K562 (cell line): ENCODE measurements around the gene AQP11. TPM values are rescaled to one million over a fixed set of nuclear protein-coding genes. Genes with fewer than 3 reads are reported as not detected.

Source experiments
- ATAC-seq: fragments of 200-7000 bp; cut with Tn5 transposase; 3 replicates; pipeline ENCODE4 v1.9.1; 2020; ENCODE audit warnings: moderate library complexity
- BruUV-seq: library from RNA; stranded (reverse); fragments of 400-500 nt; replicated peaks from 2 replicates; lab custom pipeline; 2021; lab: Mats Ljungman, UMichigan
- CTCF ChIA-PET: fragments of 300-600 bp; formaldehyde crosslinking; extraction: SDS; loops from one replicate; lab custom pipeline; 2021; ENCODE audit warnings: low intra/inter-chr PET ratio; lab: Yijun Ruan, JAX
- POLR2A ChIA-PET: fragments of 300-600, 350-650 bp; sonication (Branson Sonifier 250); formaldehyde crosslinking; extraction: SDS; loops from one replicate; lab custom pipeline; 2021; ENCODE audit warnings: antibody characterized with exemption, inconsistent platforms; lab: Yijun Ruan, JAX
- DNase-seq, 4 experiments: peaks; one replicate each; pipeline versions ENCODE4 v3.0.0 to v3.0.0-alpha.2; 2011 to 2018; ENCODE audit warnings: low spot score in 3 of 4, mixed read lengths in 3 of 4; ENCODE audit errors: extremely low read depth in 1 of 4
- FAIRE-seq: peaks from 2 replicates; lab custom pipeline; 2011; peaks lifted over from hg19 to GRCh38; lab: Jason Lieb, UNC
- H2AFZ ChIP-seq: 2 replicates; pipeline ENCODE4 v1.6.0; 2011; ENCODE audit warnings: low read depth, low read length, control low read depth, inconsistent platforms
- H3K27ac ChIP-seq: fragments of 200-600 bp; 3 replicates; pipeline ENCODE4 v1.8.0; 2011; ENCODE audit warnings: low read depth, mild to moderate bottlenecking, control low read depth, inconsistent platforms, low read length, moderate library complexity, mixed read lengths; ENCODE audit errors: extremely low read depth
- H3K27me3 ChIP-seq, 2 experiments: fragments of 300-600 bp in 1 of 2; 2 replicates in 1 of 2; 3 replicates in 1 of 2; pipeline versions ENCODE4 v1.6.0 to v1.8.0; 2011; ENCODE audit warnings: inconsistent platforms in 2 of 2, low read length in 2 of 2, mild to moderate bottlenecking in 1 of 2, mixed read lengths in 1 of 2, moderate library complexity in 1 of 2; ENCODE audit not compliant: control insufficient read depth in 2 of 2, insufficient read depth in 2 of 2
- H3K36me3 ChIP-seq: fragments of 300-600 bp; 3 replicates; pipeline ENCODE4 v1.8.0; 2011; ENCODE audit warnings: mild to moderate bottlenecking, low read length, inconsistent platforms; ENCODE audit not compliant: control insufficient read depth, insufficient read depth
- H3K4me1 ChIP-seq, 2 experiments: fragments of 200-600 bp in 1 of 2; replicated peaks in 1 of 2; 2 replicates in 1 of 2; 3 replicates in 1 of 2; pipeline versions ENCODE4 v1.5.1 to v1.8.0; 2011; ENCODE audit warnings: inconsistent platforms in 2 of 2, low read length in 2 of 2, mild to moderate bottlenecking in 1 of 2, mixed read lengths in 1 of 2, moderate library complexity in 1 of 2; ENCODE audit not compliant: control insufficient read depth in 2 of 2, insufficient read depth in 2 of 2
- H3K4me2 ChIP-seq: 2 replicates; pipeline ENCODE4 v1.6.1; 2011; ENCODE audit warnings: low read length, control low read depth, inconsistent platforms, mixed read lengths; ENCODE audit not compliant: insufficient read depth
- H3K4me3 ChIP-seq: fragments of 200-600 bp; sonication (generic), shearing (Covaris generic); 2 replicates; pipeline ENCODE4 v1.5.1; 2016; ENCODE audit warnings: control low read depth, inconsistent platforms
- H3K79me2 ChIP-seq: fragments of 200-600 bp; 3 replicates; pipeline ENCODE4 v1.8.0; 2011; ENCODE audit warnings: low read length, inconsistent platforms; ENCODE audit not compliant: control insufficient read depth, insufficient read depth
- H3K9ac ChIP-seq, 2 experiments: 2 replicates each; pipeline versions ENCODE4 v1.6.0 to v1.6.1; 2011; ENCODE audit warnings: low read depth in 2 of 2, low read length in 2 of 2, control low read depth in 1 of 2, inconsistent platforms in 1 of 2, mild to moderate bottlenecking in 1 of 2, mixed read lengths in 1 of 2; ENCODE audit not compliant: insufficient read depth in 1 of 2
- H3K9me1 ChIP-seq: one replicate; pipeline ENCODE4 v1.6.0; 2011; ENCODE audit warnings: inconsistent platforms, mild to moderate bottlenecking, low read length, moderate library complexity; ENCODE audit not compliant: control insufficient read depth, insufficient read depth
- H3K9me3 ChIP-seq: replicated peaks from 2 replicates; pipeline ENCODE4 v1.5.1; 2011; ENCODE audit warnings: low read depth, low read length, inconsistent platforms; ENCODE audit not compliant: control insufficient read depth, insufficient read depth
- H4K20me1 ChIP-seq: replicated peaks from 2 replicates; pipeline ENCODE4 v1.6.1; 2011; ENCODE audit warnings: low read length, inconsistent platforms, mixed read lengths; ENCODE audit not compliant: control insufficient read depth, insufficient read depth
- EZH2 ChIP-seq: IDR thresholded peaks from 2 replicates; pipeline ENCODE4 v1.6.1; 2012; ENCODE audit warnings: low read depth, mild to moderate bottlenecking, inconsistent platforms, low read length, borderline replicate concordance
- FOXM1 ChIP-seq, 2 experiments: fragments of 450-650 bp in 1 of 2; sonication (generic) in 1 of 2; formaldehyde crosslinking in 1 of 2; IDR thresholded peaks; 2 replicates each; pipeline versions ENCODE4 v1.6.1 to v1.9.0; 2017 to 2022; ENCODE audit warnings: low read depth in 2 of 2, mild to moderate bottlenecking in 2 of 2, missing genetic modification reagents in 1 of 2, moderate library complexity in 1 of 2
- KDM2B ChIP-seq: fragments of 250-450 bp; sonication (Bioruptor Pico); IDR thresholded peaks from 2 replicates; pipeline ENCODE4 v1.8.0; 2021; ENCODE audit warnings: mild to moderate bottlenecking, moderate library complexity
- L3MBTL2 ChIP-seq: fragments of 450-650 bp; IDR thresholded peaks from 2 replicates; pipeline ENCODE4 v1.6.1; 2016; ENCODE audit warnings: mild to moderate bottlenecking, moderate library complexity
- MBD1 ChIP-seq: fragments of 250-450 bp; sonication (Bioruptor Pico); IDR thresholded peaks from 2 replicates; pipeline ENCODE4 v1.8.0; 2022; ENCODE audit warnings: inconsistent platforms
- MNT ChIP-seq, 2 experiments: fragments of 450-650 bp; conservative IDR thresholded peaks; 2 replicates each; pipeline ENCODE4 v1.6.1; 2017; ENCODE audit warnings: mild to moderate bottlenecking in 2 of 2, moderate library complexity in 2 of 2
- MYC ChIP-seq, 2 experiments: fragments of 250-450 bp in 1 of 2; sonication (Bioruptor Pico) in 1 of 2; IDR thresholded peaks; 2 replicates each; pipeline versions ENCODE4 v1.5.1 to v1.6.1; 2012 to 2021; ENCODE audit warnings: low read depth in 2 of 2, borderline replicate concordance in 1 of 2, improper control_type of control experiment in 1 of 2, low read length in 1 of 2, mild to moderate bottlenecking in 1 of 2, moderate library complexity in 1 of 2
- SMARCC2 ChIP-seq: fragments of 450-650 bp; IDR thresholded peaks from 2 replicates; pipeline ENCODE4 v1.6.1; 2017; ENCODE audit warnings: antibody characterized with exemption, moderate library complexity, mild to moderate bottlenecking, low read depth
- TAF7 ChIP-seq: fragments of 450-650 bp; IDR thresholded peaks from 2 replicates; pipeline ENCODE4 v1.6.1; 2016; ENCODE audit warnings: missing genetic modification characterization, missing compliant biosample characterization
- ZFP91 ChIP-seq: sonication (generic); formaldehyde crosslinking; IDR thresholded peaks from 2 replicates; pipeline ENCODE4 v1.8.0; 2022; ENCODE audit warnings: mild to moderate bottlenecking, missing genetic modification reagents
- ZNF121 ChIP-seq: sonication (generic); formaldehyde crosslinking; conservative IDR thresholded peaks from 2 replicates; pipeline ENCODE4 v1.8.0; 2022; ENCODE audit warnings: missing genetic modification reagents
- ZNF224 ChIP-seq: sonication (generic); formaldehyde crosslinking; IDR thresholded peaks from 2 replicates; pipeline ENCODE4 v1.8.0; 2022; ENCODE audit warnings: mild to moderate bottlenecking, missing genetic modification reagents
- ZNF445 ChIP-seq: fragments of 250-450 bp; sonication (Bioruptor Pico); IDR thresholded peaks from 2 replicates; pipeline ENCODE4 v1.4.0; 2020; ENCODE audit warnings: low read depth, mild to moderate bottlenecking, moderate library complexity
- ZNF583 ChIP-seq: fragments of 250-450 bp; sonication (Bioruptor Pico); IDR thresholded peaks from 2 replicates; pipeline ENCODE4 v1.4.0; 2020
- ZNF586 ChIP-seq: fragments of 450-650 bp; formaldehyde crosslinking; conservative IDR thresholded peaks from 2 replicates; pipeline ENCODE4 v1.4.0; 2020; ENCODE audit warnings: mild to moderate bottlenecking, moderate library complexity
- ZZZ3 ChIP-seq: fragments of 450-650 bp; IDR thresholded peaks from 2 replicates; pipeline ENCODE4 v1.6.1; 2016; ENCODE audit warnings: antibody characterized with exemption, mild to moderate bottlenecking, moderate library complexity
- WGBS: fragments of 100-300 bp; shearing (Covaris generic); methylation state at CpG from one replicate; pipeline ENCODE4 v1.1.6; 2016; ENCODE audit warnings: low coverage, mixed read lengths; ENCODE audit not compliant: insufficient coverage; ENCODE audit errors: missing lambda C conversion rate; 5-methylcytosine and 5-hydroxymethylcytosine counted together
- in situ Hi-C: fragments of 300-500 bp; cut with MboI; formaldehyde crosslinking; loops from 4 replicates; pipeline ENCODE4 v1.15.0; 2018; ENCODE audit warnings: inconsistent platforms, mixed read lengths
- intact Hi-C: fragments of 100-400 bp; cut with micrococcal nuclease; formaldehyde crosslinking; loops from 2 replicates; pipeline ENCODE4 v1.14.2; 2022
- polyA plus RNA-seq, 8 experiments: library from polyadenylated mRNA; depleted of rRNA in 4 of 8; stranded (reverse) in 5 of 8; unstranded in 3 of 8; fragments of >200 nt; fragmentation: Nextera tagmentation in 2 of 8; fragmentation: Illumina TruSeq in 1 of 8; extraction: Ambion mirVana in 2 of 8; extraction: Trizol in 1 of 8; gene quantifications; 2 replicates each; pipeline versions ENCODE4 v1.2.1 to v1.2.3, GENCODE V29; 2011 to 2014; ENCODE audit warnings: inconsistent platforms in 1 of 8, missing spikeins in 1 of 8
- total RNA-seq, 7 experiments: library from RNA; depleted of rRNA in 6 of 7; stranded (reverse); fragments of >200 nt in 6 of 7; fragmentation: Illumina TruSeq in 2 of 7; extraction: Trizol in 2 of 7; gene quantifications; 2 replicates each; pipeline versions ENCODE4 v1.2.1 to v1.2.3, GENCODE V29; 2011 to 2021; ENCODE audit warnings: low replicate concordance in 1 of 7

The AQP11 gene
- total and polyA plus RNA-seq, 9 of the 15 experiments (the other 6 are each of a cell fraction or from before 2014, with no cell fraction given) = 0.09 to 1.0 (median 0.36) TPM

- TF ChIP-seq KDM2B (CRISPR knock-in tag) = peak; percentile 70; the same call in 1 of the 2 replicates
- no peak for TF ChIP-seq MYC (IDR thresholded peaks at IDR 0.05; ENCODE audit: low read depth, low read length)
- TF ChIP-seq MYC (CRISPR knock-in tag; IDR thresholded peaks at IDR 0.05; ENCODE audit: borderline replicate concordance, low read depth) = peak; percentile 22; the same call in 1 of the 2 replicates
- peak in 1 of 2 experiments; percentile 46; a peak in 2 of 4 replicates for TF ChIP-seq MNT (conservative IDR thresholded peaks at IDR 0.05)
- TF ChIP-seq ZNF583 = 0 out of 2 replicates have a peak, but pooled peaks have one; percentile 37
- TF ChIP-seq ZNF445 = no peak
- TF ChIP-seq L3MBTL2 = peak; percentile 94; the same call in 1 of the 2 replicates
- no peak for TF ChIP-seq FOXM1 (IDR thresholded peaks at IDR 0.05; ENCODE audit: low read depth)
- TF ChIP-seq FOXM1 (CRISPR knock-in tag; IDR thresholded peaks at IDR 0.05; ENCODE audit: low read depth) = 0 out of 2 replicates have a peak, but pooled peaks have one; percentile 17
- TF ChIP-seq, all 486 proteins: peak for 22
Measured at GRCh38 chr11:77589181-77589520, 602 bp upstream of the AQP11 start (continued).

- 78% methylated on average over 31 of the region's 31 CpGs for WGBS
- BruUV-seq = TSS peak; percentile 62
- TF ChIP-seq ZNF586 (CRISPR knock-in tag) (no peak), TAF7 (no peak), ZNF121 (CRISPR knock-in tag) (no peak), ZNF224 (no peak), SMARCC2 (no peak), ZZZ3 (no peak), EZH2 (no peak), ZFP91 (CRISPR knock-in tag) (0 out of 2 replicates have a peak, but pooled peaks have one; percentile 29), MBD1 (CRISPR knock-in tag) (peak; percentile 93)
Measured at GRCh38 chr11:77590194-77590782, 535 bp downstream of the AQP11 start.

More at GRCh38 chr11:77590194-77590782, 535 bp downstream of the AQP11 start:
- DNase-seq = no peak
- Histone ChIP-seq H3K4me2 (peak overlapping the region; percentile 81), H3K9ac (peak overlapping the region; percentile 51 to 91; a peak in 3 of 4 replicates), H3K27me3 (no peaks in the 10 kb centered on the region), H3K4me3 (peak overlapping the region; percentile 56), H2AFZ (peak overlapping the region; percentile 86), H3K9me1 (no peaks in the 10 kb centered on the region), H3K79me2 (no peaks in the 10 kb centered on the region), H4K20me1 (no peaks in the 10 kb centered on the region), H3K4me1 (peaks cover 4 to 18% of the 10 kb centered on the region in 2 experiments; a peak in 3 of 5 replicates), H3K9me3 (no peaks in the 10 kb centered on the region), H3K36me3 (no peaks in the 10 kb centered on the region), H3K27ac (no peak overlapping the region)
- FAIRE-seq = no peak
- CTCF ChIA-PET = no interaction called here
- intact Hi-C loops = no loop called here
- in situ Hi-C loops = no loop called here
- ATAC-seq = no peak
- POLR2A ChIA-PET = interaction anchor here (0.7 to 2.1 kb wide), 4 partner anchors 11 to 223 kb away, joined by 3 to 6 read pairs (median 4); no protein-coding TSS in a partner anchor
